ENCODE results near the gene OR14I1. TPM values are rescaled to one million over a fixed set of nuclear protein-coding genes. Genes with fewer than 3 reads are reported as not detected.

Gene OR14I1
- total and polyA plus RNA-seq, 11 donors, result not detected

DNA sequence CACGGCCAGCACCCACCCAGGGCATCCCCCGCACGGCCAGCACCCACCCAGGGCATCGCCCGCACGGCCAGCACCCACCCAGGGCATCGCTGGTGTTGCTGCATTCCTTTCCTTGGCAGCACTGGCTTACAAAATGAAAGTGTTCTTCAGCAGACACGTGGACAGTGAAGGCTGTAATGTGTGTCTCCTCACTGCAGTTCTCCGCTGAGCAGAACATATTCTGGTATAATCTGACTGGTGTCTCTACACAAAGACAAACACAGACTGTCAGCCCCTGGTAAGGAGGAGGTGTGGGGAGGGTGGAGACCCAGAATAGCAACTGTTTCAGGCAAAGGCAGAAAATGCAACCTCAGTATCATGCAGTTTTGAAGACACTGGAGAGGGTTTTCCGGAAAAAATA, 45.6 kb upstream of the OR14I1 start:
- WGBS, 4 donors, result 88 to 93% (median 92%) methylated on average over 8 to 9 of the region's 10 CpGs
- intact Hi-C loops (cut with DNase I), result no loop called here
- H3K27me3 ChIP-seq, result peaks cover 0 to 11% (median 0%) of the 10 kb centered on the region in 9 donors
- H3K27ac ChIP-seq, result no peak overlapping the region
- no peaks in the 10 kb centered on the region for H3K36me3 ChIP-seq
- DNase-seq, result no peak
- H3K4me1 ChIP-seq, result peaks cover 0 to 6% (median 0%) of the 10 kb centered on the region in 12 donors
- H3K4me3 ChIP-seq, result no peak overlapping the region
- no peak for ATAC-seq
- no peak for TF ChIP-seq POLR2A (IDR thresholded peaks at IDR 0.05)
- TF ChIP-seq, protein P1, sequence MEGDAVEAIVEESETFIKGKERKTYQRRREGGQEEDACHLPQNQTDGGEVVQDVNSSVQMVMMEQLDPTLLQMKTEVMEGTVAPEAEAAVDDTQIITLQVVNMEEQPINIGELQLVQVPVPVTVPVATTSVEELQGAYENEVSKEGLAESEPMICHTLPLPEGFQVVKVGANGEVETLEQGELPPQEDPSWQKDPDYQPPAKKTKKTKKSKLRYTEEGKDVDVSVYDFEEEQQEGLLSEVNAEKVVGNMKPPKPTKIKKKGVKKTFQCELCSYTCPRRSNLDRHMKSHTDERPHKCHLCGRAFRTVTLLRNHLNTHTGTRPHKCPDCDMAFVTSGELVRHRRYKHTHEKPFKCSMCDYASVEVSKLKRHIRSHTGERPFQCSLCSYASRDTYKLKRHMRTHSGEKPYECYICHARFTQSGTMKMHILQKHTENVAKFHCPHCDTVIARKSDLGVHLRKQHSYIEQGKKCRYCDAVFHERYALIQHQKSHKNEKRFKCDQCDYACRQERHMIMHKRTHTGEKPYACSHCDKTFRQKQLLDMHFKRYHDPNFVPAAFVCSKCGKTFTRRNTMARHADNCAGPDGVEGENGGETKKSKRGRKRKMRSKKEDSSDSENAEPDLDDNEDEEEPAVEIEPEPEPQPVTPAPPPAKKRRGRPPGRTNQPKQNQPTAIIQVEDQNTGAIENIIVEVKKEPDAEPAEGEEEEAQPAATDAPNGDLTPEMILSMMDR (IDR thresholded peaks at IDR 0.05), result no peak
- H3K9me3 ChIP-seq, result no peaks in the 10 kb centered on the region

DNA sequence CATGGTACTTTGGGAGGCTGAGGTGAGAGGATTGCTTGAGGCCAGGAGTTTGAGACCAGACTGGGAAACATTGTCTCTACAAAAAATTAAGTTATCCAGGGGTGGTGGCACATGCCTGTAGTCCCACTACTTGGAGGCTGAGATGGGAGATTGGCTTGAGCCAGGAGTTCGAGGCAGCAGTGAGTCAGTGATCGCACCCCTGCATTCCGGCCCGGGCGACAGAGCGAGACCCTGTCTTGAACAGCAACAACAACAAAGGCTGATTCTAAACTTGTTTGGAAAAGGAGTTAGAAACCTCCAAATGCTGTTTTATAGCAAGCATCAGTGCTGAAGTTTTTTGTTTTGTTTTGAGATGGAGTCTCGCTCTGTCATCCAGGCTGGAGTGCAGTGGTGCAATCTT, 38.3 kb upstream of the OR14I1 start:
- DNase-seq, result no peak
- Histone ChIP-seq H3K4me3 (no peak overlapping the region), H3K36me3 (no peaks in the 10 kb centered on the region), H3K9me3 (no peaks in the 10 kb centered on the region), H3K27ac (no peak overlapping the region), H3K27me3 (peaks cover 0 to 11% (median 0%) of the 10 kb centered on the region in 9 donors), H3K4me1 (no peaks in the 10 kb centered on the region)
- TF ChIP-seq POLR2A (IDR thresholded peaks at IDR 0.05), result no peak
- TF ChIP-seq, protein P1 (IDR thresholded peaks at IDR 0.05), result no peak
- WGBS, 4 donors, result 90 to 91% (median 90%) methylated on average over 7 of the region's 7 CpGs
- no peak for ATAC-seq
- intact Hi-C loops (cut with DNase I), result no loop called here

DNA sequence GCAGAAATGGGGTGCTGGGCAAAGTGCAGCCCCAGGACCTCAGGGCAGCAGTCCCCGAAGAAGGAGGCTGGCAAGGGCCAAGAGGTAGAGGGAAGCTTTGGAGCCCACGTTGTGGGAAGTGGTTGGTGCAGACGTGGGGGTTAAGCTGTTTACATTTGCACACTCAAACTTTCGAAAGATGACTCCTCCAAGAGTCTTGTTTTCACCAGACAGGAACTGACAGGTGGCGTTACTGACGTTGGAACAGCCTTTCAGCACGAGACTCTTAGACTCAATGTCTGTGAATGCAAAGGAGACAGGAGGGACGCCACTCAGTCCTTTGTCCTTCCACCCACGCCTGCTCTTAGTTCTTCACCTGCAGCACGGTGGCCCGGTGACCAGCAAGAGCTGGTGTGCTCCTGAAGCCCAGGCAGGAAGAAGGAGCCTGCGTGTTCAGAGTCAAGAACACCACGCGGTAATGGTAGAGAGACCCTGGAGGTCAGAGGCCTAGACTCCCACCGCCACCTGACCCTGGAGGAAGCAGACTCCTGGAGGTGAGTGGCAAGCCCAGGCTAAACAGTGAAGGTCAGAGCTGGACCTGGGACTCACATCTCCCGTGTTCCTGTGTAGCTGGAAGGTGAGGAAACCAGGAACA, 37.1 kb upstream of the OR14I1 start:
- no peak for DNase-seq
- intact Hi-C loops (cut with DNase I), result no loop called here
- Histone ChIP-seq H3K36me3 (no peaks in the 10 kb centered on the region), H3K27me3 (peaks cover 0 to 8% (median 0%) of the 10 kb centered on the region in 9 donors), H3K4me3 (no peak overlapping the region), H3K9me3 (peaks cover 0 to 9% (median 0%) of the 10 kb centered on the region in 12 donors), H3K4me1 (no peaks in the 10 kb centered on the region), H3K27ac (no peak overlapping the region)
- 63 to 75% (median 73%) methylated on average over 13 to 16 of the region's 16 CpGs for WGBS, 4 donors
- no peak for ATAC-seq
- TF ChIP-seq, protein P1 (IDR thresholded peaks at IDR 0.05), result no peak
- no peak for TF ChIP-seq POLR2A (IDR thresholded peaks at IDR 0.05)

DNA sequence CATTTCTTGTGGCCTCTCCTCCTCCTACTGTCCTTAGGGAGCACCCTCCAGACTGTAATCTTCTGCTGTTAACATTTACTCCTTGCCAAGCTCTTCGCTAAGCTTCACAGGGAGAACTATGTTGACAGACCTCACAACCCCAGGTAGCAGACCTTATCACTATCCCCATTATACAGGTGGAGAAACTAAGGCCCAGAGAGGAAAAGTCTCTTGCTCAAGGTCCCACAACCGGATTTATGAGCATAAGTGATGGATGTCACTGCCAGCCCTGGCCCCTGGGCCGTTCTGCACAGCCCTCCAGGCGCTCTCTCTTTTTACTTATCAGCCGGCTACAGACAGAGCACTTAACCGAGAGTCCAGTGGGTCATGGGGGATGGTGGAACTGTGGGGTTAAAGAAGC, 34.9 kb upstream of the OR14I1 start:
- Histone ChIP-seq H3K9me3 (peaks cover 0 to 12% (median 0%) of the 10 kb centered on the region in 12 donors), H3K27me3 (peaks cover 0 to 8% (median 0%) of the 10 kb centered on the region in 9 donors), H3K36me3 (no peaks in the 10 kb centered on the region), H3K4me3 (no peak overlapping the region), H3K4me1 (no peaks in the 10 kb centered on the region), H3K27ac (peak overlapping the region in 1 of 12 donors; percentile 25)
- intact Hi-C loops (cut with DNase I), result no loop called here
- ATAC-seq (no peak), DNase-seq (no peak)
- 58 to 79% (median 70%) methylated on average over 6 of the region's 6 CpGs for WGBS, 4 donors
- TF ChIP-seq, protein P1 (IDR thresholded peaks at IDR 0.05), result no peak
- no peak for TF ChIP-seq POLR2A (IDR thresholded peaks at IDR 0.05)
